ENCODE data around the gene POM121L2. TPM values are rescaled to one million over a fixed set of nuclear protein-coding genes. Genes with fewer than 3 reads are reported as not detected.

Gene POM121L2
- not detected in 2 replicates for total RNA-seq

DNA sequence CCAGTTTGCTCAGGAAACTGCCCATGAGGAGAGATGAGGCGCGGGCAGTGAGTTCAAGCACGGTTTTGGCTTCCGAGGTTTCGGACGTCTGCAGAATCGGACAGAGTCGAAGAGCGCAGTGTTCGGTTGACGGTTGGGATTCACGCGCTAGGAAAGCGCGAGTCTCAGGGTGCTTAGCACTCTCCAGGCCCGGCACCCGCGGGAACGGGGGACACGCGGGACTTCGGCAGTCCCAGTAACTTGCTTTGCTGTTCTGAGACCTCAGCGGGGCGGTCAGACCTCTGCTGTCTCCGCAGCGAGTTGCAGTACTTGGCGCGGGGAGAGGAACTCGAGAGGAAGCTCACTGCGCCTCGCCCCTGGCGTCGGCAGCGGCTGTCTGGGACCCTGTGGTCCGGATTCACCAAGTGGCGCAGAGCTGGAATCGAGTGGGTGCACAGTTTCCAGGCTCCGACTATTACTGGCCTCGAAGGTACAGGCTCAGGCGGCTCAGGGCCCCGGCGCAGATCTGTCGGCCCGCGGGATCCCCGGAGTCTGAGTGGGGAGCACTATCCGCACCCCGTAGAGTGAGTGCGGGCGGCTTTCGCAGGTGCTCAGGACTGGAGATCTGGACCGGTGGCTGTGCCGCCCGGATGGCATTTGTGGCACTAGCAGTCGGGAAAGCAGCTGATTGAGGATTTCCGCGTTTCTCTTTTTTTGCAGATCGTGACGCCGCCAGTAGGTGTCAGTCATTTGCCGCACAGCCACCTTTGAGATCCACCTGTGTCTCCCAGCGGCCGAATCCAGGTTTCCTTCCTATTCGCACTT lies at the start of gene POM121L2:
Gene POM121L2, minus strand, starts transcription at position 128 of the 804 bp plus-strand sequence. Its CDS starts 103 bp downstream, at position 25.

Other genes starting within 250 kb of the POM121L2 start
- not detected in 2 replicates for gene PRSS16, start 64.6 kb downstream of the POM121L2 start, total RNA-seq
- 0.13 and 0.56 TPM in 2 replicates for gene ZNF391, start 76.5 kb upstream of the POM121L2 start, total RNA-seq
- gene ZNF184, start 160.8 kb upstream of the POM121L2 start, total RNA-seq = 8.1 and 8.7 TPM in 2 replicates